H1 (cell line): ENCODE measurements around the gene OR6Q1. TPM values are rescaled to one million over a fixed set of nuclear protein-coding genes. Genes with fewer than 3 reads are reported as not detected.

Source experiments
- CTCF ChIA-PET: fragments of 300-600 bp; sonication (Branson Sonifier 250); formaldehyde crosslinking; loops from one replicate; lab custom pipeline; 2021; ENCODE audit not compliant: partially characterized antibody; lab: Charles Lee
- POLR2A ChIA-PET: fragments of 300-600 bp; sonication (Branson Sonifier 250); formaldehyde crosslinking; loops from one replicate; lab custom pipeline; 2021; ENCODE audit warnings: inconsistent platforms; ENCODE audit not compliant: partially characterized antibody; lab: Charles Lee
- DNase-seq, 2 experiments: peaks; one replicate each; pipeline versions ENCODE4 v3.0.0 to v3.0.0-alpha.2; 2010 to 2022; ENCODE audit warnings: low spot score in 2 of 2, low read depth in 1 of 2, mixed read lengths in 1 of 2
- FAIRE-seq: peaks from 2 replicates; lab custom pipeline; 2011; peaks lifted over from hg19 to GRCh38; lab: Jason Lieb, UNC
- H2AFZ ChIP-seq: 2 replicates; pipeline ENCODE4 v1.8.1; 2012; ENCODE audit warnings: low read length, inconsistent platforms
- H2AK5ac ChIP-seq: 2 replicates; pipeline ENCODE4 v1.6.1; 2013; ENCODE audit warnings: low read depth, low read length
- H2BK120ac ChIP-seq: replicated peaks from 2 replicates; pipeline ENCODE3; 2013; ENCODE audit warnings: low read depth, low read length, inconsistent platforms
- H2BK12ac ChIP-seq: 2 replicates; pipeline ENCODE4 v1.6.1; 2013; ENCODE audit warnings: low read depth, low read length
- H2BK15ac ChIP-seq: 2 replicates; pipeline ENCODE4 v1.6.1; 2013; ENCODE audit warnings: low read length
- H2BK20ac ChIP-seq: 2 replicates; pipeline ENCODE4 v1.6.1; 2013; ENCODE audit warnings: low read length
- H2BK5ac ChIP-seq: 2 replicates; pipeline ENCODE4 v1.6.1; 2013; ENCODE audit warnings: low read depth, low read length
- H3K14ac ChIP-seq: 2 replicates; pipeline ENCODE4 v1.6.1; 2013; ENCODE audit warnings: inconsistent platforms; ENCODE audit not compliant: insufficient read length
- H3K18ac ChIP-seq: 2 replicates; pipeline ENCODE4 v1.6.1; 2013; ENCODE audit warnings: low read length; ENCODE audit errors: extremely low read depth
- H3K23ac ChIP-seq: 2 replicates; pipeline ENCODE4 v1.6.1; 2013; ENCODE audit warnings: inconsistent platforms; ENCODE audit not compliant: insufficient read length
- H3K23me2 ChIP-seq: 2 replicates; pipeline ENCODE4 v1.6.1; 2013; ENCODE audit warnings: low read depth, low read length
- H3K27ac ChIP-seq: 2 replicates; pipeline ENCODE4 v1.6.1; 2011; ENCODE audit warnings: low read depth, low read length, inconsistent platforms
- H3K27me3 ChIP-seq, 4 experiments: replicated peaks in 1 of 4; 1 replicate in 1 of 4; 2 replicates in 3 of 4; pipeline versions ENCODE4 v1.6.1 to v1.8.1; 2011 to 2013; ENCODE audit warnings: low read length in 3 of 4, mild to moderate bottlenecking in 3 of 4, inconsistent platforms in 2 of 4, mixed read lengths in 2 of 4, moderate library complexity in 1 of 4; ENCODE audit not compliant: control insufficient read depth in 3 of 4, insufficient read depth in 3 of 4; ENCODE audit errors: extremely low read depth in 1 of 4
- H3K36me3 ChIP-seq, 4 experiments: 2 replicates each; pipeline versions ENCODE4 v1.6.1 to v1.8.1; 2011 to 2013; ENCODE audit warnings: mild to moderate bottlenecking in 4 of 4, low read length in 3 of 4, moderate library complexity in 2 of 4, control low read depth in 1 of 4, inconsistent platforms in 1 of 4; ENCODE audit not compliant: insufficient read depth in 4 of 4, control insufficient read depth in 2 of 4
- H3K4ac ChIP-seq: replicated peaks from 2 replicates; pipeline ENCODE3; 2013; ENCODE audit warnings: low read length, low read depth, mixed read lengths, inconsistent platforms; ENCODE audit not compliant: insufficient read length
- H3K4me1 ChIP-seq, 4 experiments: replicated peaks in 1 of 4; 1 replicate in 1 of 4; 2 replicates in 3 of 4; pipeline versions ENCODE4 v1.6.1 to v1.8.1; 2011 to 2013; ENCODE audit warnings: low read length in 3 of 4, inconsistent platforms in 2 of 4, mixed read lengths in 1 of 4; ENCODE audit not compliant: insufficient read depth in 4 of 4, control insufficient read depth in 3 of 4
- H3K4me2 ChIP-seq, 2 experiments: 2 replicates each; pipeline versions ENCODE4 v1.6.1 to v1.8.1; 2011 to 2013; ENCODE audit warnings: low read depth in 2 of 2, low read length in 2 of 2, control low read depth in 1 of 2, inconsistent platforms in 1 of 2, mild to moderate bottlenecking in 1 of 2; ENCODE audit not compliant: insufficient read depth in 1 of 2
- H3K4me3 ChIP-seq, 4 experiments: fragments of 200-600, 300-600 bp in 1 of 4; sonication (generic), shearing (Covaris generic), sonication (Bioruptor Twin) in 1 of 4; 2 replicates each; pipeline versions ENCODE4 v1.5.1 to v1.8.1; 2011 to 2016; ENCODE audit warnings: low read length in 4 of 4, low read depth in 3 of 4, control low read depth in 2 of 4, inconsistent platforms in 2 of 4, mild to moderate bottlenecking in 2 of 4, mixed read lengths in 1 of 4, moderate library complexity in 1 of 4; ENCODE audit not compliant: insufficient read depth in 2 of 4; ENCODE audit errors: extremely low read depth in 1 of 4
- H3K56ac ChIP-seq: replicated peaks from 2 replicates; pipeline ENCODE3; 2013; ENCODE audit warnings: low read depth, mild to moderate bottlenecking, mixed read lengths, low read length, inconsistent platforms; ENCODE audit not compliant: insufficient read length
- H3K79me1 ChIP-seq: 2 replicates; pipeline ENCODE4 v1.6.1; 2013; ENCODE audit warnings: low read depth, low read length, control low read depth
- H3K79me2 ChIP-seq, 2 experiments: 2 replicates each; pipeline versions ENCODE4 v1.6.1 to v1.8.1; 2012 to 2013; ENCODE audit warnings: low read length in 2 of 2, mild to moderate bottlenecking in 2 of 2, inconsistent platforms in 1 of 2; ENCODE audit not compliant: insufficient read depth in 2 of 2, control insufficient read depth in 1 of 2
- H3K9ac ChIP-seq, 4 experiments: replicated peaks in 1 of 4; 1 replicate in 1 of 4; 2 replicates in 3 of 4; pipeline versions ENCODE4 v1.6.1 to v1.8.1; 2011 to 2013; ENCODE audit warnings: low read depth in 3 of 4, low read length in 3 of 4, control low read depth in 2 of 4, mild to moderate bottlenecking in 2 of 4, moderate library complexity in 2 of 4, inconsistent platforms in 1 of 4; ENCODE audit errors: extremely low read depth in 1 of 4
- H3K9me3 ChIP-seq, 2 experiments: 2 replicates each; pipeline versions ENCODE4 v1.6.1 to v1.8.1; 2012 to 2013; ENCODE audit warnings: mild to moderate bottlenecking in 2 of 2, moderate library complexity in 2 of 2, control low read depth in 1 of 2, inconsistent platforms in 1 of 2, low read depth in 1 of 2, low read length in 1 of 2, mixed read lengths in 1 of 2; ENCODE audit not compliant: insufficient read depth in 2 of 2
- H4K20me1 ChIP-seq, 2 experiments: replicated peaks in 1 of 2; 2 replicates each; pipeline versions ENCODE3 to v1.8.1; 2011 to 2013; ENCODE audit warnings: inconsistent platforms in 2 of 2, low read length in 2 of 2, mild to moderate bottlenecking in 1 of 2; ENCODE audit not compliant: insufficient read depth in 2 of 2, control insufficient read depth in 1 of 2
- H4K5ac ChIP-seq: 2 replicates; pipeline ENCODE4 v1.6.1; 2013; ENCODE audit warnings: low read length, low read depth, mixed read lengths, inconsistent platforms; ENCODE audit not compliant: insufficient read length
- H4K8ac ChIP-seq: 2 replicates; pipeline ENCODE4 v1.8.0; 2013; ENCODE audit warnings: mild to moderate bottlenecking, moderate library complexity, low read length, inconsistent platforms; ENCODE audit not compliant: insufficient read depth; ENCODE audit errors: extremely low read depth
- H4K91ac ChIP-seq: replicated peaks from 2 replicates; pipeline ENCODE3; 2013; ENCODE audit warnings: low read length, mixed read lengths, inconsistent platforms; ENCODE audit not compliant: insufficient read length
- CEBPB ChIP-seq: IDR thresholded peaks from 2 replicates; pipeline ENCODE4 v1.6.1; 2012; ENCODE audit warnings: low read depth, low read length
- EZH2 ChIP-seq: fragments of 200-600 bp; sonication (generic); IDR thresholded peaks from 2 replicates; pipeline ENCODE4 v1.7.1; 2012; ENCODE audit warnings: low read depth, mild to moderate bottlenecking, moderate library complexity, low read length, inconsistent platforms; ENCODE audit not compliant: severe bottlenecking
- TCF12 ChIP-seq: IDR thresholded peaks from 2 replicates; pipeline ENCODE4 v1.6.1; 2011; ENCODE audit warnings: low read depth, mild to moderate bottlenecking, low read length
- WGBS, 2 experiments: shearing (Covaris generic) in 1 of 2; methylation state at CpG; one replicate each; pipeline versions ENCODE4 v1.1.6 to v1.1.7; 2013 to 2015; ENCODE audit warnings: low lambda C conversion rate in 2 of 2, mixed read lengths in 2 of 2, inconsistent platforms in 1 of 2, low coverage in 1 of 2, missing lambda C conversion rate in 1 of 2; ENCODE audit not compliant: insufficient replicate concordance in 2 of 2, insufficient coverage in 1 of 2, insufficient read length in 1 of 2; ENCODE audit errors: extremely low coverage in 1 of 2, missing lambda C conversion rate in 1 of 2; 5-methylcytosine and 5-hydroxymethylcytosine counted together
- polyA plus RNA-seq, 7 experiments: library from polyadenylated mRNA; depleted of rRNA in 3 of 7; stranded (reverse) in 5 of 7; unstranded in 2 of 7; fragments of >200 nt in 5 of 7; fragments of 200-250 nt in 2 of 7; gene quantifications; 1 replicate in 5 of 7; 2 replicates in 1 of 7; 4 replicates in 1 of 7; pipeline versions ENCODE4 v1.2.1 to v1.2.3, GENCODE V29; 2011 to 2013; ENCODE audit warnings: missing spikeins in 2 of 7, mixed read lengths in 2 of 7
- total RNA-seq: library from RNA; stranded (reverse); fragmentation: NEBNext Ultra II Directional; extraction: Animal tissue kit (Norgen Biotek cat#: 25700); gene quantifications from 2 replicates; pipeline ENCODE4 v1.2.1, GENCODE V29; 2021

OR6Q1 gene
- total and polyA plus RNA-seq, 2 of the 8 experiments (the other 6 are each of a cell fraction or from before 2014, with no cell fraction given), result not detected

GRCh38 chr11:58024601-58025091, 6.1 kb upstream of the OR6Q1 start:
- Histone ChIP-seq H3K23ac (no peak overlapping the region), H2BK120ac (no peak overlapping the region), H3K4ac (no peak overlapping the region), H3K9ac (no peak overlapping the region), H3K27ac (no peak overlapping the region), H2BK20ac (no peak overlapping the region), H4K5ac (no peak overlapping the region), H3K14ac (no peak overlapping the region), H2AFZ (0 out of 2 replicates have a peak overlapping the region, but pooled peaks have one; percentile 57), H4K91ac (no peak overlapping the region), H3K79me2 (no peaks in the 10 kb centered on the region), H3K23me2 (0 out of 2 replicates have a peak, but pooled peaks cover 2% of the 10 kb centered on the region), H3K4me3 (no peak overlapping the region), H4K20me1 (no peaks in the 10 kb centered on the region), H2BK5ac (no peak overlapping the region), H3K18ac (no peak overlapping the region), H4K8ac (no peak overlapping the region), H3K9me3 (no peaks in the 10 kb centered on the region), H2AK5ac (no peak overlapping the region), H3K36me3 (no peaks in the 10 kb centered on the region), H2BK12ac (no peak overlapping the region), H3K27me3 (no peaks in the 10 kb centered on the region), H3K56ac (no peak overlapping the region), H2BK15ac (no peak overlapping the region), H3K4me1 (no peaks in the 10 kb centered on the region), H3K4me2 (no peak overlapping the region), H3K79me1 (no peaks in the 10 kb centered on the region)
- no peak for DNase-seq
- CTCF ChIA-PET, result interaction anchor here (0.6 to 1.2 kb wide), 4 partner anchors 229 to 500 kb away, joined by 3 to 5 read pairs (median 3); no protein-coding TSS in a partner anchor
- POLR2A ChIA-PET, result no interaction called here
- TF ChIP-seq TCF12 (no peak), EZH2 (no peak), CEBPB (0 out of 2 replicates have a peak, but pooled peaks have one; percentile 23)
- FAIRE-seq, result no peak
- 90% methylated on average over 8 of the region's 8 CpGs; no CpG with 5 or more reads in 1 of the 2 experiments for WGBS, 2 experiments
